ENCODE results near the gene TSC2. TPM values are rescaled to one million over a fixed set of nuclear protein-coding genes. Genes with fewer than 3 reads are reported as not detected.

Gene TSC2
- total RNA-seq, 2 donors from 2014 or later: 42.4 to 43.2 TPM

GRCh38 chr16:2042171-2042985, 5.4 kb upstream of the TSC2 start:
- no peak for TF ChIP-seq CTCF (IDR thresholded peaks at IDR 0.05)
- H3K4me1 ChIP-seq: peaks cover 0 to 95% of the 10 kb centered on the region in 2 donors
- no peaks in the 10 kb centered on the region for H3K27me3 ChIP-seq
- H3K27ac ChIP-seq: peak overlapping the region in 1 of 2 donors; percentile 48
- H3K9me3 ChIP-seq: no peaks in the 10 kb centered on the region
- H3K36me3 ChIP-seq: peaks cover 18% of the 10 kb centered on the region
- H3K4me3 ChIP-seq: no peak overlapping the region
- no peak for DNase-seq (ENCODE audit: low spot score)

- H3K36me3 ChIP-seq: peaks cover 11% of the 10 kb centered on the region
- DNase-seq (ENCODE audit: low spot score): no peak
- H3K4me3 ChIP-seq: no peak overlapping the region
- no peaks in the 10 kb centered on the region for H3K9me3 ChIP-seq
- peak overlapping the region; percentile 4 to 23 for H3K27ac ChIP-seq
- no peak for TF ChIP-seq CTCF (IDR thresholded peaks at IDR 0.05)
- peaks cover 0 to 89% of the 10 kb centered on the region in 2 donors for H3K4me1 ChIP-seq
- H3K27me3 ChIP-seq: no peaks in the 10 kb centered on the region
These were observed 4.7 kb upstream of the TSC2 start for GRCh38 chr16:2042986-2043666.

- H3K9me3 ChIP-seq: no peaks in the 10 kb centered on the region
- no peaks in the 10 kb centered on the region for H3K27me3 ChIP-seq
- no peak for DNase-seq (ENCODE audit: low spot score)
- peak overlapping the region; percentile 4 to 23 for H3K27ac ChIP-seq
- peaks cover 0 to 89% of the 10 kb centered on the region in 2 donors for H3K4me1 ChIP-seq
- peaks cover 3% of the 10 kb centered on the region for H3K36me3 ChIP-seq
- TF ChIP-seq CTCF (IDR thresholded peaks at IDR 0.05): no peak
- H3K4me3 ChIP-seq: no peak overlapping the region
These were observed 3.9 kb upstream of the TSC2 start for GRCh38 chr16:2043667-2044451.

- Histone ChIP-seq H3K4me1 (peaks cover 0 to 89% of the 10 kb centered on the region in 2 donors), H3K9me3 (no peaks in the 10 kb centered on the region), H3K27me3 (no peaks in the 10 kb centered on the region), H3K27ac (peak overlapping the region in 1 of 2 donors; percentile 23), H3K36me3 (no peaks in the 10 kb centered on the region), H3K4me3 (no peak overlapping the region)
- no peak for DNase-seq (ENCODE audit: low spot score)
- no peak for TF ChIP-seq CTCF (IDR thresholded peaks at IDR 0.05)
These were observed 3.2 kb upstream of the TSC2 start for GRCh38 chr16:2044541-2044940.

GRCh38 chr16:2045965-2046892, 1.6 kb upstream of the TSC2 start:
- no peaks in the 10 kb centered on the region for H3K27me3 ChIP-seq
- H3K4me1 ChIP-seq: peaks cover 0 to 73% of the 10 kb centered on the region in 2 donors
- H3K36me3 ChIP-seq: no peaks in the 10 kb centered on the region
- H3K27ac ChIP-seq: peak overlapping the region; percentile 74 to 82
- no peak for TF ChIP-seq CTCF (IDR thresholded peaks at IDR 0.05)
- DNase-seq (ENCODE audit: low spot score): no peak
- no peaks in the 10 kb centered on the region for H3K9me3 ChIP-seq
- peak overlapping the region in 1 of 2 donors; percentile 97 for H3K4me3 ChIP-seq

All from right atrium auricular region (tissue), 2 donors.